A673 (cell line): ENCODE results near the gene ANO2.

Experiments
- EZH2 ChIP-seq: fragments of 200-600 bp; sonication (generic); IDR thresholded peaks from 2 replicates; pipeline ENCODE4 v1.6.1; 2017; ENCODE audit warnings: borderline replicate concordance, low read depth, mild to moderate bottlenecking, mixed read lengths, antibody characterized with exemption, low read length; ENCODE audit not compliant: poor library complexity, severe bottlenecking
- TF ChIP-seq, protein P1 (sequence below): fragments of 300-800, 200-600 bp; sonication (generic); conservative IDR thresholded peaks from 2 replicates; pipeline ENCODE4 v1.5.1; 2017; ENCODE audit warnings: low read depth, mild to moderate bottlenecking, antibody characterized with exemption, low read length, moderate library complexity, mixed read lengths

DNA sequence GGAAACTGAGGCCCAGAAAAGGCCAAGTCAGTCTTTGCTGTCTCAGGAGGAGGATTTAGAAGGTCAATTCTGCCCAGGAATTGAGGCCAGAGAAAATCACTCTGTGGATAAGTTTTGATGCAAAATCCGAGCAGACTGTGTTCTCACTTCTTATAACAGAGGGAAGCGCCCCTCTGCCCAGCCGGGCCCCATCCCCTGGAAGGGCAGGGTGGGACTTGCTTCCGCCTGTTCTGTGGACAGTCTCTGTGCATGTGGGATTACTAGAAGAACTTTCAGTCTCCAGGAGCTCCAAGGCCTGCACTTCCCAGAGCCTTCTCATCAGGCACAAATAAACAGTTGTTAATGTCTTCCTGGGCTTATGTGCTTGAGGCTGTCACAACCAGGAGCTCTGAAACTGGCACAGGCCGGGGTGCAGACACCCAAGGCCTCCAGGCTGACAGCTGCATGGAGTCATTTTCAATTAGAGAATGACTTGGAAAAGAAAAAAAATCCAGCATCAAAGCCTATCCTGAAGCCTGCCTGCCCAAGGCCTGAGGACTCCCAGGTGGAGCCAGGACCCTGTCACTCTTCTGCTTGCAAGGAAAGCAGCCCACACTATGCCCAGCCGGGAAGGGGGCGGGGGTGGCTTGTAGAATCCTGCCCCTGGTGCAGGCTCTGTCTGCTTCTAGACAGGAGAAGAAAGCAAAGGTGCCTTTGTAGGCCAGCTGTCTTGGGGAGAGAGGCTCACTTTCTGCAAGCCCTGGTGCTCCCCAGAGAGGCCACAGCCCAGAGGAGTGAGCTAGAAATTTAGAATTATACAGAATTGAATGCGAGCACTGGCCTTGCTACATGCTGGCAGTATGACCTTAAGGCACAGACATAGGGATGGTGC is 428.5 kb downstream of the ANO2 start:
- no peak for TF ChIP-seq EZH2
- TF ChIP-seq, protein P1, sequence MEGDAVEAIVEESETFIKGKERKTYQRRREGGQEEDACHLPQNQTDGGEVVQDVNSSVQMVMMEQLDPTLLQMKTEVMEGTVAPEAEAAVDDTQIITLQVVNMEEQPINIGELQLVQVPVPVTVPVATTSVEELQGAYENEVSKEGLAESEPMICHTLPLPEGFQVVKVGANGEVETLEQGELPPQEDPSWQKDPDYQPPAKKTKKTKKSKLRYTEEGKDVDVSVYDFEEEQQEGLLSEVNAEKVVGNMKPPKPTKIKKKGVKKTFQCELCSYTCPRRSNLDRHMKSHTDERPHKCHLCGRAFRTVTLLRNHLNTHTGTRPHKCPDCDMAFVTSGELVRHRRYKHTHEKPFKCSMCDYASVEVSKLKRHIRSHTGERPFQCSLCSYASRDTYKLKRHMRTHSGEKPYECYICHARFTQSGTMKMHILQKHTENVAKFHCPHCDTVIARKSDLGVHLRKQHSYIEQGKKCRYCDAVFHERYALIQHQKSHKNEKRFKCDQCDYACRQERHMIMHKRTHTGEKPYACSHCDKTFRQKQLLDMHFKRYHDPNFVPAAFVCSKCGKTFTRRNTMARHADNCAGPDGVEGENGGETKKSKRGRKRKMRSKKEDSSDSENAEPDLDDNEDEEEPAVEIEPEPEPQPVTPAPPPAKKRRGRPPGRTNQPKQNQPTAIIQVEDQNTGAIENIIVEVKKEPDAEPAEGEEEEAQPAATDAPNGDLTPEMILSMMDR, result no peak
